NT2/D1 (cell line): ENCODE results near the gene CTAGE9.

ENCODE experiments used
- SUZ12 ChIP-seq: IDR thresholded peaks from 2 replicates; pipeline ENCODE4 v1.6.1; 2011; ENCODE audit not compliant: insufficient read length, insufficient read depth; ENCODE audit errors: extremely low read depth
- YY1 ChIP-seq: IDR thresholded peaks from 2 replicates; pipeline ENCODE4 v1.6.1; 2011; ENCODE audit not compliant: insufficient read length, insufficient read depth
- ZNF274 ChIP-seq: IDR thresholded peaks from 2 replicates; pipeline ENCODE4 v1.6.1; 2011; ENCODE audit warnings: mild to moderate bottlenecking, low read depth, low read length

DNA sequence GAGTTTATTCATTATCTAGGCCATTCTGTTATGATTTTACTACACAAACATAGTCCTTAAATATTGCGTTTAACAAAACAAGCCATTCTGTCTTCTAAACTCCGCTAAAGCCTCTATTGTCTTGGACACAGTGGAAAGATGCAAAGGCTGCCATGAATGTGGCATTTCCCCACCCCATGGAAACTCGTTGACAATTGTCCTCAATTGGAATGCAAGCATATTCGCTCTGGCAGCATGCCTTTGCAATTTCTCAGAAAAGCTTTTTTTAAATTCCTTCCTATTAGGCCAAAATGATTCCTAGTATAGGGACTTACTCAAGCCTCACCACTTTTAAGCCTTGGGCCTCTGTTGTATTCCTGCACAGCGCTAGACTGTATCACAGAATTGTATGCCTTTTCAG, 32.4 kb downstream of the CTAGE9 start:
- TF ChIP-seq SUZ12 (no peak), YY1 (no peak), ZNF274 (no peak)
